Measurements from ENCODE around the gene TMEM132E. TPM values are rescaled to one million over a fixed set of nuclear protein-coding genes. Genes with fewer than 3 reads are reported as not detected.

Gene TMEM132E
- total RNA-seq, 2 donors from 2014 or later = 0.24 to 0.26 TPM

DNA sequence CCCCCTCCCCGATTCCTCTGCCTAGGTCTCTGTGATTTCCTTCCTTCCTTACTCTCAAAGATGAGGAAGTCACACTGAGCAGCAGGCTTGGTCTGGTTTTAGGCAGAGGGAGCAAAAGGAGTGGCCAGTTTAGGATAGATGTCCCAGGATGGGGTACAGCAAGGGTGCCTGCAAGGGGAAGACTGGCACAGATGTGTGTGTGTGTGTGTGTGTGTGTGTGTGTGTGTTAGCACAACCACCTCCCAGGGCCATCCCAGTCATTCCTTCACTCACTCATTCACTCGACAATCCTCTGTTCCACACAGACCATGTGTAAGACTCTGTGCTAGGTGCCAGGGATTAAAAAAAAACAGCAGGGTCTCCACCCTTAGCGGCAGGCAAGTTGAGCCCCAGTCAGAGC lies 35.9 kb downstream of the TMEM132E start:
- Histone ChIP-seq H3K4me3 (no peak overlapping the region), H3K4me1 (no peaks in the 10 kb centered on the region), H3K27me3 (peaks cover 0 to 3% of the 10 kb centered on the region in 2 donors), H3K9me3 (no peaks in the 10 kb centered on the region), H3K36me3 (no peaks in the 10 kb centered on the region), H3K27ac (no peak overlapping the region)
- TF ChIP-seq, protein P1, sequence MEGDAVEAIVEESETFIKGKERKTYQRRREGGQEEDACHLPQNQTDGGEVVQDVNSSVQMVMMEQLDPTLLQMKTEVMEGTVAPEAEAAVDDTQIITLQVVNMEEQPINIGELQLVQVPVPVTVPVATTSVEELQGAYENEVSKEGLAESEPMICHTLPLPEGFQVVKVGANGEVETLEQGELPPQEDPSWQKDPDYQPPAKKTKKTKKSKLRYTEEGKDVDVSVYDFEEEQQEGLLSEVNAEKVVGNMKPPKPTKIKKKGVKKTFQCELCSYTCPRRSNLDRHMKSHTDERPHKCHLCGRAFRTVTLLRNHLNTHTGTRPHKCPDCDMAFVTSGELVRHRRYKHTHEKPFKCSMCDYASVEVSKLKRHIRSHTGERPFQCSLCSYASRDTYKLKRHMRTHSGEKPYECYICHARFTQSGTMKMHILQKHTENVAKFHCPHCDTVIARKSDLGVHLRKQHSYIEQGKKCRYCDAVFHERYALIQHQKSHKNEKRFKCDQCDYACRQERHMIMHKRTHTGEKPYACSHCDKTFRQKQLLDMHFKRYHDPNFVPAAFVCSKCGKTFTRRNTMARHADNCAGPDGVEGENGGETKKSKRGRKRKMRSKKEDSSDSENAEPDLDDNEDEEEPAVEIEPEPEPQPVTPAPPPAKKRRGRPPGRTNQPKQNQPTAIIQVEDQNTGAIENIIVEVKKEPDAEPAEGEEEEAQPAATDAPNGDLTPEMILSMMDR (IDR thresholded peaks at IDR 0.05) = no peak
- DNase-seq (ENCODE audit: low spot score) = no peak

DNA sequence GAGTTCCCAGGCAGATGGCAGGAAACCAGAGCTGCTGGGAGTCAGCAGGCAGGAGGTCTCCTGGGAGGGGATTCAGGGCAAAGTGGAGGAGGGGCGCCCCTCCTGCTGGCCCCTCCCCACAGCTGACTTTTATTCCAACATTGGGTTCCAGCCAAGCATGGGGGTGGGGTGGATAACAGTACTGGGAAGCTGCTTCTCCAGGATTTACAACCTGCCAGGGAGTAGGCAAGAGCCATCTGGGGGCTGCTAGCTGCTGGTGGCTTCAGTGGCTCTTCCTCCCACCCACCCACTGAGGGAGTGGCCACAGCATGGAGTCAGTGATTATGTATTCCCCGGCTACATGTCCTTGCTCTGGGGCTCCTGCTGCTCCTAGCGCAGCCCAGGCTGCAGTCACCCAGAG lies 36.8 kb downstream of the TMEM132E start:
- H3K4me3 ChIP-seq = no peak overlapping the region
- no peaks in the 10 kb centered on the region for H3K9me3 ChIP-seq
- H3K4me1 ChIP-seq = no peaks in the 10 kb centered on the region
- TF ChIP-seq, protein P1 (IDR thresholded peaks at IDR 0.05) = no peak
- H3K27me3 ChIP-seq = no peaks in the 10 kb centered on the region
- no peak for DNase-seq (ENCODE audit: low spot score)
- H3K27ac ChIP-seq = no peak overlapping the region
- H3K36me3 ChIP-seq = no peaks in the 10 kb centered on the region

DNA sequence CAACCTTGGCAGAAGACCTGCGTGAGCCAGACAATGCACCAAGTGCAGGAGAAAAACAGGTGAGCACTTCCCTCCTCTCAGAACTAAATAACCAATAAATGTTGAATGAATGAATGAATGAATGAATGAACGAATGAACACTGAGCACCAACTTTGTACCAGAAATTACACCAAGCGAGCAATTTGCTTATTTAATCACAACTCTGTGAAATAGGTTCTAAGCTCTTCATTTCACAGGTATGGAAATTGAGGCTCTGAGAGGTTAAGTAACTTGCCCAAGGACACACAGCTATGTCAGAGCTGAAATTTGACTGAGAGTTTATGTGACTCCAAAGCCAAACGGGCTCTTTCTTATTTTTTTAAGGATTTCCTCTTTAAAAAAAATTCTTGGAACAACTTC lies 38.0 kb downstream of the TMEM132E start:
- Histone ChIP-seq H3K4me3 (no peak overlapping the region), H3K27me3 (no peaks in the 10 kb centered on the region), H3K4me1 (no peaks in the 10 kb centered on the region), H3K27ac (no peak overlapping the region), H3K36me3 (no peaks in the 10 kb centered on the region), H3K9me3 (no peaks in the 10 kb centered on the region)
- TF ChIP-seq, protein P1 (IDR thresholded peaks at IDR 0.05) = no peak
- no peak for DNase-seq (ENCODE audit: low spot score)

DNA sequence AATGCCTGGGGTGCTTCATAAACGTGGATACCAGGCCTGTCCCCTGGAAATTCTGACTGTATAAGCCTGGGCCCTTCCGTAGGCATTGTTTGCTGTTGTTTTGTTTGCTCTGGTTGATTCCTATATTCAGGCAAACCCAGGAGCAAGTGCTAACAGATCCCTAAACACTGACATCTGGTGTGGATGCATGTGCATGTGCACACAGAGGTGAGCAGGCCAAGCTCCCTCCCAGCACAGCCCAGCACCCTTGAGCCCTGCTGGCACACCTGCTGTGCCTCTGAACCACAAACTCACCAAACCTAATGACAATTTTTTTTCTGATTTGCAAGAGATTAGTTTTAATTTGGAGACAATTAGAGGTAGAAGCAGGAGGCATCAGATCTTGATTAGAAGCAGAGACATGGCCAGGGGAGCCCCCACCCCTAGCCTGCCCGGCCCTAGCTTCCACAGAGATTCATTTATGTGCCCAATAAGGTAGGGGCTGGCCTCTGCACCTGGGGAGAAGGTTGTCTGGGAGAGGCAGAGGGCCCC lies 40.4 kb downstream of the TMEM132E start:
- no peaks in the 10 kb centered on the region for H3K27me3 ChIP-seq
- H3K4me3 ChIP-seq = no peak overlapping the region
- TF ChIP-seq, protein P1 (IDR thresholded peaks at IDR 0.05) = no peak
- H3K9me3 ChIP-seq = no peaks in the 10 kb centered on the region
- no peaks in the 10 kb centered on the region for H3K36me3 ChIP-seq
- no peak for DNase-seq (ENCODE audit: low spot score)
- no peak overlapping the region for H3K27ac ChIP-seq
- no peaks in the 10 kb centered on the region for H3K4me1 ChIP-seq

DNA sequence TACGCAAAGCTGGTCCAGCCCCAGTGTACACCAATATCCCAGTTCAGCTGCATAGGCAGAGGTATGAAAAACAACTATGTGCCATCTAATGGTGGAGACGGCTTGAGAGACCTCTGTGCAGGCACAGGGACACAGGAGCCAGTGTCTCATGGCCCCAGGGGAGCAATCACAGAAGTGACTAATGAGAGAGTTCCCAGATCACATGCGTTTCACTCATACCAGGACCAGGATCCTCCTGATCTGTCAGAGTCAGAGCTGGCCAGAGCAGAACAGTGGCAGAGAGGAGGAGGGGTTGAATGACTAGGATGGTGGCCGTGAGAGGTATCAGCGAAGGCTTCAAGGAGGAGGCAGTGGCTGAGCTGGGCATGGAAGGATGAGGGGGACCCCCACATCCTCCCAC lies 41.1 kb downstream of the TMEM132E start:
- TF ChIP-seq, protein P1 (IDR thresholded peaks at IDR 0.05) = no peak
- Histone ChIP-seq H3K27ac (no peak overlapping the region), H3K27me3 (no peaks in the 10 kb centered on the region), H3K36me3 (no peaks in the 10 kb centered on the region), H3K4me3 (no peak overlapping the region), H3K9me3 (no peaks in the 10 kb centered on the region), H3K4me1 (no peaks in the 10 kb centered on the region)
- no peak for DNase-seq (ENCODE audit: low spot score)
